PC-9 (cell line): ENCODE measurements around the gene SLC2A4RG.

Experiments
- EZH2 ChIP-seq: fragments of 200-600 bp; sonication (generic); IDR thresholded peaks from 2 replicates; pipeline ENCODE4 v1.8.0; 2017; ENCODE audit warnings: antibody characterized with exemption, low read depth
- TF ChIP-seq, protein P1 (sequence below): fragments of 200-600 bp; sonication (generic); conservative IDR thresholded peaks from 2 replicates; pipeline ENCODE4 v1.6.1; 2017; ENCODE audit warnings: mixed run types, antibody characterized with exemption, mild to moderate bottlenecking, moderate library complexity

DNA sequence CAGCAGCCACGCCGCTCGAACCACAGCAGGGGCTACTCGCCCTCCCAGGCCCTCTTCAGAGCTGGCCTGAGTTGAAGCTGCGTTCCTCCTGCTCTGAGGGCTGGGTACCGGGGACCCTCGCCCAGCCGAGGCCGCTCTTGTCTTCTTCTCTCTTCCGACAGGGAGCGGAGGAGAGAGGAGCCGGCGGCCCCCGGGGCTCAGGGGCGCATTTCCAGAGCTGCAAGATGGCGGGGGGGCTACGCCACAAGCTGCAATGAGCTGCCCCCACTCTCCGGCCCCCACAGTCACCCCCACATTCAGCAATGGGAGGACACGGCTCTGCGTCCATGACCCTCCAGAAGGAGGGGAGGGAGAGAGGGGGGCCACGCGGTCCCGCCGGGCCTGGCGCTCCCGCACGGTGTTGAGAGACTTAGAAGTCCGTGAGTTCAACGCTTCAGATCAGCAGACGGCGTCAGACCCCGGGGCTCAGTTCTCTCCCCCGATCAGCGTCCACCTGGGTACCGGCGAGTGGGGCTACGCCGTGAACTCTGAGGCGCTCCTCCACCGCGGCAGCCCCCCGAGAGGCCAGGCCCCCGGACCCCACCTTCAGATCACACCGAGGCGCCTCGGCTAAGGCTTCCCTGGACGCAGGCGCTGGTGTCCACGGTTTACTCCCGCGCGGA is 31.6 kb downstream of the SLC2A4RG start:
- TF ChIP-seq, protein P1, sequence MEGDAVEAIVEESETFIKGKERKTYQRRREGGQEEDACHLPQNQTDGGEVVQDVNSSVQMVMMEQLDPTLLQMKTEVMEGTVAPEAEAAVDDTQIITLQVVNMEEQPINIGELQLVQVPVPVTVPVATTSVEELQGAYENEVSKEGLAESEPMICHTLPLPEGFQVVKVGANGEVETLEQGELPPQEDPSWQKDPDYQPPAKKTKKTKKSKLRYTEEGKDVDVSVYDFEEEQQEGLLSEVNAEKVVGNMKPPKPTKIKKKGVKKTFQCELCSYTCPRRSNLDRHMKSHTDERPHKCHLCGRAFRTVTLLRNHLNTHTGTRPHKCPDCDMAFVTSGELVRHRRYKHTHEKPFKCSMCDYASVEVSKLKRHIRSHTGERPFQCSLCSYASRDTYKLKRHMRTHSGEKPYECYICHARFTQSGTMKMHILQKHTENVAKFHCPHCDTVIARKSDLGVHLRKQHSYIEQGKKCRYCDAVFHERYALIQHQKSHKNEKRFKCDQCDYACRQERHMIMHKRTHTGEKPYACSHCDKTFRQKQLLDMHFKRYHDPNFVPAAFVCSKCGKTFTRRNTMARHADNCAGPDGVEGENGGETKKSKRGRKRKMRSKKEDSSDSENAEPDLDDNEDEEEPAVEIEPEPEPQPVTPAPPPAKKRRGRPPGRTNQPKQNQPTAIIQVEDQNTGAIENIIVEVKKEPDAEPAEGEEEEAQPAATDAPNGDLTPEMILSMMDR: no peak
- TF ChIP-seq EZH2: no peak
